Measurements from ENCODE around the gene CDC42EP3. TPM values are rescaled to one million over a fixed set of nuclear protein-coding genes. Genes with fewer than 3 reads are reported as not detected.

Gene CDC42EP3
- polyA plus RNA-seq, 1 donor from 2014 or later: 25.2 TPM

GRCh38 chr2:37630301-37630700 lies 41.1 kb downstream of the CDC42EP3 start:
- H3K4me2 ChIP-seq (ENCODE audit: low read length): no peak overlapping the region

GRCh38 chr2:37629529-37629928 lies 41.9 kb downstream of the CDC42EP3 start:
- H3K79me2 ChIP-seq (replicated peaks; ENCODE audit: insufficient read depth, low read length): no peaks in the 10 kb centered on the region
- H3K9me2 ChIP-seq (ENCODE audit: insufficient read depth, low read length): no peaks in the 10 kb centered on the region
- H3K27ac ChIP-seq (ENCODE audit: low read length): no peak overlapping the region
- no peak overlapping the region for H3K4me3 ChIP-seq (ENCODE audit: low read length)
- H3K27me3 ChIP-seq (ENCODE audit: insufficient read depth, low read depth, low read length): no peaks in the 10 kb centered on the region
- H4K20me1 ChIP-seq (ENCODE audit: insufficient read depth): no peaks in the 10 kb centered on the region
- no peaks in the 10 kb centered on the region for H3F3A ChIP-seq (ENCODE audit: insufficient read depth, low read length, poor library complexity, severe bottlenecking)
- no peaks in the 10 kb centered on the region for H3K9me3 ChIP-seq (ENCODE audit: low read length)
- no peak overlapping the region for H3K9ac ChIP-seq (ENCODE audit: low read length)
- no peak overlapping the region for H3K4me2 ChIP-seq (ENCODE audit: low read length)
- H2AFZ ChIP-seq (ENCODE audit: low read depth, low read length): no peak overlapping the region
- H3K36me3 ChIP-seq (ENCODE audit: insufficient read depth, low read length): no peaks in the 10 kb centered on the region
- TF ChIP-seq TAF1 (IDR thresholded peaks at IDR 0.05; ENCODE audit: low read depth): no peak
- TF ChIP-seq RAD21 (conservative IDR thresholded peaks at IDR 0.05): no peak
- TF ChIP-seq MXI1 (conservative IDR thresholded peaks at IDR 0.05; ENCODE audit: poor library complexity, severe bottlenecking): no peak
- no peak for TF ChIP-seq EZH2 (IDR thresholded peaks at IDR 0.05; ENCODE audit: borderline replicate concordance, insufficient read depth, low read length, poor library complexity, severe bottlenecking)
- TF ChIP-seq EP300 (conservative IDR thresholded peaks at IDR 0.05; ENCODE audit: poor library complexity, severe bottlenecking): no peak
- TF ChIP-seq POLR2AphosphoS5 (IDR thresholded peaks at IDR 0.05): no peak
- TF ChIP-seq CTCF (IDR thresholded peaks at IDR 0.05; ENCODE audit: poor library complexity, severe bottlenecking): no peak
- no peak for TF ChIP-seq REST (IDR thresholded peaks at IDR 0.05; ENCODE audit: borderline replicate concordance)

More at GRCh38 chr2:37630301-37630700, 41.1 kb downstream of the CDC42EP3 start:
- H3K9me3 ChIP-seq (ENCODE audit: low read length): no peaks in the 10 kb centered on the region
- H3K9me2 ChIP-seq (ENCODE audit: insufficient read depth, low read length): no peaks in the 10 kb centered on the region
- H4K20me1 ChIP-seq (ENCODE audit: insufficient read depth): no peaks in the 10 kb centered on the region
- no peaks in the 10 kb centered on the region for H3K79me2 ChIP-seq (replicated peaks; ENCODE audit: insufficient read depth, low read length)
- no peaks in the 10 kb centered on the region for H3K27me3 ChIP-seq (ENCODE audit: insufficient read depth, low read depth, low read length)
- no peaks in the 10 kb centered on the region for H3K36me3 ChIP-seq (ENCODE audit: insufficient read depth, low read length)
- H3K9ac ChIP-seq (ENCODE audit: low read length): no peak overlapping the region
- H2AFZ ChIP-seq (ENCODE audit: low read depth, low read length): no peak overlapping the region
- TF ChIP-seq REST (IDR thresholded peaks at IDR 0.05; ENCODE audit: borderline replicate concordance): no peak
- TF ChIP-seq CTCF (IDR thresholded peaks at IDR 0.05; ENCODE audit: poor library complexity, severe bottlenecking): no peak
- TF ChIP-seq MXI1 (conservative IDR thresholded peaks at IDR 0.05; ENCODE audit: poor library complexity, severe bottlenecking): no peak
- no peak for TF ChIP-seq RAD21 (conservative IDR thresholded peaks at IDR 0.05)
- TF ChIP-seq EZH2 (IDR thresholded peaks at IDR 0.05; ENCODE audit: borderline replicate concordance, insufficient read depth, low read length, poor library complexity, severe bottlenecking): no peak
- no peak for TF ChIP-seq TAF1 (IDR thresholded peaks at IDR 0.05; ENCODE audit: low read depth)
- H3K4me3 ChIP-seq (ENCODE audit: low read length): no peak overlapping the region
- H3F3A ChIP-seq (ENCODE audit: insufficient read depth, low read length, poor library complexity, severe bottlenecking): no peaks in the 10 kb centered on the region
- no peak overlapping the region for H3K27ac ChIP-seq (ENCODE audit: low read length)

Data from neural cell (in vitro differentiated cells).